NCI-H128 (cell line): ENCODE measurements around the gene CEMP1.

Source experiments
- DNase-seq: peaks from one replicate; lab custom pipeline; 2025; ENCODE audit not compliant: unreplicated experiment; lab: John Stamatoyannopoulos, UW

CEMP1 gene

GRCh38 chr16:2520784-2521531 is 10.2 kb downstream of the CEMP1 start:
- DNase-seq: no peak

- DNase-seq: peak; percentile 14
Measured at GRCh38 chr16:2520097-2520783, 11.0 kb downstream of the CEMP1 start, which contains the start of gene AMDHD2. Gene AMDHD2 (plus strand): TSS chr16:2520371. CDS start chr16:2520459, 88 bp downstream.

- no peak for DNase-seq
Measured at GRCh38 chr16:2519711-2520080, 11.5 kb downstream of the CEMP1 start.

- DNase-seq: no peak
Measured at GRCh38 chr16:2518823-2519710, 12.1 kb downstream of the CEMP1 start.

- DNase-seq: no peak
Measured at GRCh38 chr16:2517954-2518605, 13.1 kb downstream of the CEMP1 start.

- DNase-seq: no peak
Measured at GRCh38 chr16:2516391-2517240, 14.6 kb downstream of the CEMP1 start.

GRCh38 chr16:2515180-2515851 is 15.9 kb downstream of the CEMP1 start:
- no peak for DNase-seq

GRCh38 chr16:2514333-2515179 is 16.7 kb downstream of the CEMP1 start:
- DNase-seq: no peak

GRCh38 chr16:2513405-2514332 is 17.5 kb downstream of the CEMP1 start, which contains the start of gene ATP6V0C:
Gene ATP6V0C (plus strand): TSS chr16:2513952. CDS start chr16:2514104, 152 bp downstream.
- peak; percentile 76 for DNase-seq

GRCh38 chr16:2512735-2513404 is 18.3 kb downstream of the CEMP1 start:
- DNase-seq: no peak

GRCh38 chr16:2511996-2512734 is 19.0 kb downstream of the CEMP1 start:
- DNase-seq: no peak

GRCh38 chr16:2511128-2511800 is 19.9 kb downstream of the CEMP1 start:
- DNase-seq: no peak

GRCh38 chr16:2508722-2509400 is 22.3 kb downstream of the CEMP1 start:
- no peak for DNase-seq

GRCh38 chr16:2507665-2508064 is 23.5 kb downstream of the CEMP1 start:
- DNase-seq: no peak

GRCh38 chr16:2507052-2507659 is 24.1 kb downstream of the CEMP1 start:
- no peak for DNase-seq
